H1 (cell line): Measurements from ENCODE around the gene MAN1C1.

Experiments used
- CEBPB ChIP-seq: IDR thresholded peaks from 2 replicates; pipeline ENCODE4 v1.6.1; 2012; ENCODE audit warnings: low read depth, low read length
- CHD2 ChIP-seq: IDR thresholded peaks from 2 replicates; pipeline ENCODE4 v1.6.1; 2012; ENCODE audit warnings: low read length, improper control_type of control experiment
- CTCF ChIP-seq, 3 experiments: IDR thresholded peaks; 1 replicate in 2 of 3; 2 replicates in 1 of 3; pipeline versions ENCODE4 v1.5.1 to v1.6.1; 2011; ENCODE audit warnings: low read length in 3 of 3, mild to moderate bottlenecking in 3 of 3, inconsistent platforms in 2 of 3, low read depth in 1 of 3, moderate library complexity in 1 of 3; ENCODE audit not compliant: insufficient read depth in 1 of 3; ENCODE audit errors: control extremely low read depth in 1 of 3
- EGR1 ChIP-seq: IDR thresholded peaks from 2 replicates; pipeline ENCODE4 v1.6.1; 2011; ENCODE audit warnings: low read depth, low read length, borderline replicate concordance
- EP300 ChIP-seq, 2 experiments: IDR thresholded peaks; 1 replicate in 1 of 2; 2 replicates in 1 of 2; pipeline ENCODE4 v1.6.1; 2011 to 2012; ENCODE audit warnings: low read depth in 2 of 2, low read length in 2 of 2, mild to moderate bottlenecking in 2 of 2, borderline replicate concordance in 1 of 2, inconsistent platforms in 1 of 2, moderate library complexity in 1 of 2
- EZH2 ChIP-seq: fragments of 200-600 bp; sonication (generic); IDR thresholded peaks from 2 replicates; pipeline ENCODE4 v1.7.1; 2012; ENCODE audit warnings: low read depth, mild to moderate bottlenecking, moderate library complexity, low read length, inconsistent platforms; ENCODE audit not compliant: severe bottlenecking
- GABPA ChIP-seq: IDR thresholded peaks from 2 replicates; pipeline ENCODE4 v1.6.1; 2011; ENCODE audit warnings: mild to moderate bottlenecking, low read length, moderate library complexity, borderline replicate concordance; ENCODE audit not compliant: insufficient read depth
- HDAC6 ChIP-seq: IDR thresholded peaks from one replicate; pipeline ENCODE4 v1.7.1; 2012; ENCODE audit warnings: low read depth, mild to moderate bottlenecking, inconsistent platforms, low read length, moderate library complexity
- MAX ChIP-seq: IDR thresholded peaks from 2 replicates; pipeline ENCODE4 v1.6.1; 2012; ENCODE audit warnings: inconsistent platforms
- POLR2A ChIP-seq, 2 experiments: IDR thresholded peaks; 1 replicate in 1 of 2; 2 replicates in 1 of 2; pipeline ENCODE4 v1.6.1; 2011; ENCODE audit warnings: low read depth in 2 of 2, low read length in 2 of 2, mild to moderate bottlenecking in 2 of 2; ENCODE audit errors: control extremely low read depth in 1 of 2
- POLR2AphosphoS5 ChIP-seq: IDR thresholded peaks from 2 replicates; pipeline ENCODE4 v1.6.1; 2011; ENCODE audit warnings: low read depth, low read length
- RAD21 ChIP-seq, 2 experiments: IDR thresholded peaks in 1 of 2; conservative IDR thresholded peaks in 1 of 2; 2 replicates each; pipeline ENCODE4 v1.6.1; 2011; ENCODE audit warnings: low read depth in 2 of 2, low read length in 2 of 2, improper control_type of control experiment in 1 of 2, inconsistent platforms in 1 of 2, mild to moderate bottlenecking in 1 of 2, moderate library complexity in 1 of 2
- SUZ12 ChIP-seq: fragments of 200-600 bp; sonication (generic); IDR thresholded peaks from 2 replicates; pipeline ENCODE4 v1.6.1; 2012; ENCODE audit warnings: mild to moderate bottlenecking, inconsistent platforms, low read length, moderate library complexity, mixed read lengths
- TCF12 ChIP-seq: IDR thresholded peaks from 2 replicates; pipeline ENCODE4 v1.6.1; 2011; ENCODE audit warnings: low read depth, mild to moderate bottlenecking, low read length

DNA sequence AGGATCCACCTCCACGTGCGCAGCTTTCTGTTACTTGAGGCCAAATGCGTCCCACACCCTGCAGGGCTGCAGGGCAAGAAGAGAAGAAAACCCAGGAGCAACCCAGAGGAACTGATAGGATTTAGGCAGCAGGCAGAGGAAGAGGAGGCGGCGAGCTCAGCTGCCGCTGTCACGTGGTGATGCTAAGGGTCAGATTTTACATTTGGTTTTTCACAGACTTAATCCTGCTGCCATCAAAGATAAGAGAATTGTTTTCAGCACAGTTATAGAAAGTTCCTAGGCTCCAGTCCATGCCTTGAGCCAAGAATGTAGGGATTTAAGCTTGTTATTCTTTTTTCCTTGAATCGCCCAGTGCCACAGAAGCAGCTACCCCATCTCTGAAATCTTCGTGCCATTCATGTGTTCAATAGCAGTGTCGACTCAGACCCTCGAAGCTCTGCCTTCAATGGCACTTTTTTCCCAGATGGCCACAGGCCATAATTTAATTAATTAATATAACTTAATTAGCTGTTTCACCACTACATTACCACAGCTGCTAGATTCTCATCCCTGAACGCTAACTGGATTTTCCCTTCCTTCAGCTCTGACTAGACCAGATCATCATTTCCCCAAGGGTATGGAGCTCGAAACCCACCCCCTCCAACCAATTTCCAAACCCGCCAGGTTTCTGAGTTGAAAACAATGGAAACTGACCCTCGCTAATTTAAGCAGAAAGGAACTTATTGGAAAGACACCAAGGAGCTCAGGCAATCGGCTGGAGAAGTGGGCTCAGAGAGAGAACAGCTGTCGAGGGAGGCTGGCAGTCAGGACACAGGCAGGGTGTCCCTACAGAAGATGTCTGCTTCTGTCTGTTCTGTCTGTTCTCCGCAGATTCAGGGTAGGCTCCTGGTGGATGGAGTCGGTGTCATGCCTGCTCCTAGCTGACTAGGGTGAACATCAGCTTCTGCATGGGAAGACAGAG lies 37.0 kb upstream of the MAN1C1 start:
- TF ChIP-seq EGR1 (no peak), POLR2A (IDR thresholded peaks at IDR 0.05; ENCODE audit: control extremely low read depth in 1 of 2, low read depth in 2 of 2, low read length in 2 of 2) (no peak), EP300 (IDR thresholded peaks at IDR 0.05; ENCODE audit: borderline replicate concordance in 1 of 2, low read depth in 2 of 2, low read length in 2 of 2) (no peak), HDAC6 (no peak), CHD2 (no peak), CTCF (IDR thresholded peaks at IDR 0.05; ENCODE audit: control extremely low read depth in 1 of 3, insufficient read depth in 1 of 3, low read depth in 1 of 3, low read length in 3 of 3) (no peak), TCF12 (no peak), EZH2 (no peak), MAX (no peak), POLR2AphosphoS5 (no peak), GABPA (no peak), SUZ12 (no peak), RAD21 (IDR thresholded peaks at IDR 0.05 in 1 of 2, conservative IDR thresholded peaks at IDR 0.05 in 1 of 2; ENCODE audit: low read depth in 2 of 2, low read length in 2 of 2) (no peak), CEBPB (no peak)
